Measurements from ENCODE around the gene CASKIN2.
"Not testable (repeated sequence)": the region's sequence is repeated elsewhere in the genome, so short reads cannot be mapped to it uniquely, and the experiment has no call there.

CASKIN2 gene

GRCh38 chr17:75488693-75489510 lies 26.4 kb downstream of the CASKIN2 start:
- DNase-seq: no peak

GRCh38 chr17:75487351-75488070 lies 27.8 kb downstream of the CASKIN2 start:
- no peak for DNase-seq

- no peak for DNase-seq
Measured at GRCh38 chr17:75486951-75487350, 28.4 kb downstream of the CASKIN2 start.

- DNase-seq: no peak
Measured at GRCh38 chr17:75486151-75486550, 29.2 kb downstream of the CASKIN2 start.

GRCh38 chr17:75485688-75486087 lies 29.6 kb downstream of the CASKIN2 start:
- no peak for DNase-seq

- no peak for DNase-seq
Measured at GRCh38 chr17:75482098-75482942, 33.0 kb downstream of the CASKIN2 start.

- no peak for DNase-seq
Measured at GRCh38 chr17:75481194-75482068, 33.9 kb downstream of the CASKIN2 start.

- DNase-seq: no peak
Measured at GRCh38 chr17:75480281-75480680, 35.1 kb downstream of the CASKIN2 start.

GRCh38 chr17:75478508-75478907 lies 36.8 kb downstream of the CASKIN2 start:
- no peak for DNase-seq

- not testable (repeated sequence) for DNase-seq
Measured at GRCh38 chr17:75477490-75477862, 37.9 kb downstream of the CASKIN2 start.

GRCh38 chr17:75476752-75477489 lies 38.4 kb downstream of the CASKIN2 start:
- no peak for DNase-seq

- DNase-seq: peak; percentile 26
Measured at GRCh38 chr17:75476271-75476671, 39.1 kb downstream of the CASKIN2 start.

GRCh38 chr17:75475851-75476250 lies 39.5 kb downstream of the CASKIN2 start:
- peak; percentile 32 for DNase-seq

GRCh38 chr17:75475144-75475835 lies 40.0 kb downstream of the CASKIN2 start:
- peak; percentile 36 for DNase-seq

- no peak for DNase-seq
Measured at GRCh38 chr17:75474736-75475135, 40.6 kb downstream of the CASKIN2 start.

- DNase-seq: no peak
Measured at GRCh38 chr17:75473246-75473645, 42.1 kb downstream of the CASKIN2 start.

- no peak for DNase-seq
Measured at GRCh38 chr17:75472119-75472518, 43.2 kb downstream of the CASKIN2 start.

- no peak for DNase-seq
Measured at GRCh38 chr17:75471207-75471606, 44.1 kb downstream of the CASKIN2 start.

GRCh38 chr17:75468779-75469373 lies 46.5 kb downstream of the CASKIN2 start:
- no peak for DNase-seq

- DNase-seq: no peak
Measured at GRCh38 chr17:75468291-75468754, 47.0 kb downstream of the CASKIN2 start.

Data from fibroblast of skin of right biceps (primary cell).